ENCODE data around the gene CDC20B. TPM values are rescaled to one million over a fixed set of nuclear protein-coding genes. Genes with fewer than 3 reads are reported as not detected.

Gene CDC20B
- total RNA-seq, 1 experiment from 2014 or later, result 0.26 TPM

GRCh38 chr5:55188656-55189540 is 15.9 kb upstream of the CDC20B start:
- H3K27ac Mint-ChIP-seq, result no peak overlapping the region
- H3K18ac ChIP-seq (ENCODE audit: insufficient read length, low read depth, low read length), result no peak overlapping the region
- no peaks in the 10 kb centered on the region for H3K79me1 ChIP-seq (ENCODE audit: insufficient read depth, low read depth, low read length, poor library complexity, severe bottlenecking)
- H2AFZ ChIP-seq (ENCODE audit: low read length), result no peak overlapping the region
- no peak overlapping the region for H4K8ac ChIP-seq (replicated peaks; ENCODE audit: insufficient read length, low read depth, low read length)
- no peak overlapping the region for H4K91ac ChIP-seq (ENCODE audit: insufficient read length, low read depth, low read length)
- no peak overlapping the region for H3T11ph ChIP-seq (ENCODE audit: low read length)
- H3K4me3 Mint-ChIP-seq, result no peak overlapping the region
- H3K23me2 ChIP-seq (ENCODE audit: insufficient read length, low read depth, low read length, poor library complexity, severe bottlenecking), result no peaks in the 10 kb centered on the region
- H2BK15ac ChIP-seq (ENCODE audit: low read depth, low read length), result no peak overlapping the region
- no CpG with 5 or more reads among the region's 6 CpGs for WGBS (ENCODE audit: extremely low coverage, insufficient read length, low lambda C conversion rate)
- H3K9ac ChIP-seq (ENCODE audit: extremely low read depth, insufficient read length, low read length), result no peak overlapping the region
- H2BK20ac ChIP-seq (ENCODE audit: low read depth, low read length, poor library complexity, severe bottlenecking), result no peak overlapping the region
- no peak overlapping the region for H3K56ac ChIP-seq (ENCODE audit: insufficient read length, low read depth, low read length)
- H3K4me1 Mint-ChIP-seq, result no peaks in the 10 kb centered on the region
- no peak overlapping the region for H2AK5ac ChIP-seq (ENCODE audit: insufficient read length, low read length)
- H3K27me3 ChIP-seq (ENCODE audit: insufficient read depth, low read length), result no peaks in the 10 kb centered on the region
- DNase-seq, result no peak
- H3K4me2 ChIP-seq (ENCODE audit: insufficient read depth, insufficient read length, low read length), result no peak overlapping the region
- H3K4ac ChIP-seq (ENCODE audit: low read depth, low read length), result no peak overlapping the region
- H3K14ac ChIP-seq (ENCODE audit: insufficient read depth, low read length), result no peak overlapping the region
- H3K79me2 ChIP-seq (ENCODE audit: insufficient read depth, low read length), result no peaks in the 10 kb centered on the region
- H2BK120ac ChIP-seq (ENCODE audit: low read depth, low read length, poor library complexity, severe bottlenecking), result no peak overlapping the region
- no peak overlapping the region for H3K27ac ChIP-seq (ENCODE audit: insufficient read length, low read depth, low read length)
- TF ChIP-seq, protein P1, sequence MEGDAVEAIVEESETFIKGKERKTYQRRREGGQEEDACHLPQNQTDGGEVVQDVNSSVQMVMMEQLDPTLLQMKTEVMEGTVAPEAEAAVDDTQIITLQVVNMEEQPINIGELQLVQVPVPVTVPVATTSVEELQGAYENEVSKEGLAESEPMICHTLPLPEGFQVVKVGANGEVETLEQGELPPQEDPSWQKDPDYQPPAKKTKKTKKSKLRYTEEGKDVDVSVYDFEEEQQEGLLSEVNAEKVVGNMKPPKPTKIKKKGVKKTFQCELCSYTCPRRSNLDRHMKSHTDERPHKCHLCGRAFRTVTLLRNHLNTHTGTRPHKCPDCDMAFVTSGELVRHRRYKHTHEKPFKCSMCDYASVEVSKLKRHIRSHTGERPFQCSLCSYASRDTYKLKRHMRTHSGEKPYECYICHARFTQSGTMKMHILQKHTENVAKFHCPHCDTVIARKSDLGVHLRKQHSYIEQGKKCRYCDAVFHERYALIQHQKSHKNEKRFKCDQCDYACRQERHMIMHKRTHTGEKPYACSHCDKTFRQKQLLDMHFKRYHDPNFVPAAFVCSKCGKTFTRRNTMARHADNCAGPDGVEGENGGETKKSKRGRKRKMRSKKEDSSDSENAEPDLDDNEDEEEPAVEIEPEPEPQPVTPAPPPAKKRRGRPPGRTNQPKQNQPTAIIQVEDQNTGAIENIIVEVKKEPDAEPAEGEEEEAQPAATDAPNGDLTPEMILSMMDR (conservative IDR thresholded peaks at IDR 0.05), result no peak
- H3K23ac ChIP-seq (ENCODE audit: insufficient read length, low read depth, low read length), result no peak overlapping the region
- no peaks in the 10 kb centered on the region for H3K4me1 ChIP-seq (ENCODE audit: insufficient read depth, low read length)
- H3K27me3 Mint-ChIP-seq (ENCODE audit: low read depth), result peaks cover 57% of the 10 kb centered on the region
- H3K9me3 ChIP-seq (ENCODE audit: control insufficient read depth, low read depth, low read length), result no peaks in the 10 kb centered on the region
- H4K5ac ChIP-seq (ENCODE audit: insufficient read length, low read depth, low read length), result no peak overlapping the region
- no peak overlapping the region for H2BK12ac ChIP-seq (ENCODE audit: insufficient read length, low read depth, low read length)
- H4K20me1 ChIP-seq (ENCODE audit: control insufficient read depth, insufficient read depth, insufficient read length), result no peaks in the 10 kb centered on the region
- no peak overlapping the region for H2BK5ac ChIP-seq (ENCODE audit: insufficient read length, low read length)
- H3K36me3 Mint-ChIP-seq (ENCODE audit: insufficient read depth in 1 of 3, low read depth in 3 of 3), result no peaks in the 10 kb centered on the region
- no peaks in the 10 kb centered on the region for H3K9me3 Mint-ChIP-seq
